Stimulated activated CD4-positive, alpha-beta T cell treated with anti-CD3 and anti-CD28 coated beads, Interleukin-2, amount 100 ng/mL, for 4 hours (primary cell): ENCODE measurements around the gene CFAP65.

ENCODE experiments used
- DNase-seq: peaks from one replicate; pipeline ENCODE4 v3.0.0-alpha.2; 2020; ENCODE audit warnings: low read depth

Gene CFAP65

GRCh38 chr2:218975060-218975777 is 66.1 kb downstream of the CFAP65 start:
- DNase-seq = no peak

- no peak for DNase-seq
These were observed 70.4 kb downstream of the CFAP65 start for GRCh38 chr2:218970894-218971293.

GRCh38 chr2:218964041-218964771 is 77.1 kb downstream of the CFAP65 start:
- no peak for DNase-seq

- DNase-seq = no peak
These were observed 77.7 kb downstream of the CFAP65 start for GRCh38 chr2:218963601-218964000.

GRCh38 chr2:218962859-218963492 is 78.3 kb downstream of the CFAP65 start:
- DNase-seq = peak; percentile 13

- no peak for DNase-seq
These were observed 79.4 kb downstream of the CFAP65 start for GRCh38 chr2:218961651-218962570.

GRCh38 chr2:218961229-218961628 is 80.1 kb downstream of the CFAP65 start:
- DNase-seq = no peak

GRCh38 chr2:218960309-218961165 is 80.8 kb downstream of the CFAP65 start:
- no peak for DNase-seq

- DNase-seq = no peak
These were observed 81.5 kb downstream of the CFAP65 start for GRCh38 chr2:218959761-218960308.

- peak; percentile 43 for DNase-seq
These were observed 82.1 kb downstream of the CFAP65 start, which contains the start of gene CDK5R2 for GRCh38 chr2:218959141-218959731. CDK5R2 (plus strand) TSS chr2:218959666; CDS start chr2:218959821, 155 bp downstream.

GRCh38 chr2:218958276-218958675 is 83.0 kb downstream of the CFAP65 start:
- DNase-seq = no peak

GRCh38 chr2:218957671-218958070 is 83.6 kb downstream of the CFAP65 start:
- DNase-seq = no peak

GRCh38 chr2:218956039-218956438 is 85.3 kb downstream of the CFAP65 start:
- no peak for DNase-seq

GRCh38 chr2:218954541-218955300 is 86.6 kb downstream of the CFAP65 start:
- DNase-seq = no peak

GRCh38 chr2:218953366-218953954 is 87.9 kb downstream of the CFAP65 start:
- no peak for DNase-seq
